ENCODE results near the gene SULT1A1.
"Not testable (repeated sequence)": the region's sequence is repeated elsewhere in the genome, so short reads cannot be mapped to it uniquely, and the experiment has no call there.

The SULT1A1 gene

DNA sequence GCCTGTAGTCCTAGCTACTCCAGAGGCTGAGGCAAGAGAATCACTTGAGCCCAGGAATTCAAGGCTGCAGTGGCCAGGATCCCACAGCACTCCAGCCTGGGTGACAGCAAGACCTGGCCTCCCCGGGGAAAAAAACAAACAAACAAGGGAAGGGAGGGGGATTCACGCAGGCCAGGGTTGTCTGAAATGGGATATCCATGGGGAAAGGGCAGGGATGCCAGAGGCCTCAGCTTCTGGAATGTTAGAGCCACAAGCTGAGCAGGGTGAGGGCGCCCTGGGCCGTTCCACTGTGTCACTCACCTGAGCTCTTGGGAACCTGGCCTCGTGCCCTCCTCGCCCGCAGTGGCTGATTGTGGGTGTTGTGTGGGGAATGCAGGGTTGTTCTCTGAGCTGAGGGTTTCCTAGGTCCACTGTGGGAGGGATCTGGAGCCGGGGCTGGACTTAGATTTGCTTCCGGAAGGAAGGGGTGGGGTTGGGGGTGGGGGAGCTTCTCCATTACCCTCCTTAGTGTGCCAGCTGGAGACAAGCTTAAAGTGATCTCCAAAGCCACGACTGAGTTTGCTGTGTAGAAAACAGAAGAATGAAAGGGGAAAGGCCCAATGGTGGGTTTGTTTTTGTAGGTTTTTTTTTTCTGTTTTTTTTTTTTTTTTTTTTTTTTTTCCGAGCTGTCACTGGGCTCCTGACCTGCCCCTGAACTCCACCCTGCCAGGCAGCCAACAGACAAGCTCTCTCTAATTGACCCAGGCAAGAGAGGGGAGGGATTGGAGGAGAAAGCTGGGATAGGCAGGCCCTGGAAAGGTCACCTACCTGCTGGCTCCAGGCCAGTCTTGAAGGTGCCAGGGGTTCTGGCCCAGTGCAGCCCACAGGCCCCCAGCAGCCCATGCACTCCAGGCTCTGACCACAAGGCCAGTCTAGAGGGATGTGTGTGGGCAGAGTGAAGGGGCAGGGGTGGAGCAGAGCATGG is at the start of gene SULT1A1:
SULT1A1 (minus strand) TSS at position 414 of the 964 bp plus-strand sequence. CDS start 1,189 bp downstream, outside the sequence.
- DNase-seq, result no peak

DNA sequence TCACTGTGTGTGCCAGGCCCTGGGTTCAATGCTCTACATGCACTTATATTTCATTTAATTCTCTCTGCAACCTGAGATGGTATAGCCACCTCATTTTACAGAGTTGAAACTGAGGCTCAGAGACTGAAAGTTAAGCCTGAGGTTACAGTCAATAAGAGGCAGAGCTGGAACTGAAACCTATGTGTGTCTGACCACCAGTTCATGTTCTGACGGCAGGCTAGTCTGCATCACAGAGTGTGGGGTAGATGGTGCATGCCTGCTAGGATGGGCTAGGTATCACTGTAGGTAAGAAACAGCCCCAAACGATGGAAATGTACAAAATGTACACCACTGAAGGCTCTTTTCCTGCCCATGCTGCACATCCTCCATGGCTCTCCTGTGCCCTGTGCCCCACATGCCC is 30.1 kb upstream of the SULT1A1 start:
- not testable (repeated sequence) for DNase-seq

DNA sequence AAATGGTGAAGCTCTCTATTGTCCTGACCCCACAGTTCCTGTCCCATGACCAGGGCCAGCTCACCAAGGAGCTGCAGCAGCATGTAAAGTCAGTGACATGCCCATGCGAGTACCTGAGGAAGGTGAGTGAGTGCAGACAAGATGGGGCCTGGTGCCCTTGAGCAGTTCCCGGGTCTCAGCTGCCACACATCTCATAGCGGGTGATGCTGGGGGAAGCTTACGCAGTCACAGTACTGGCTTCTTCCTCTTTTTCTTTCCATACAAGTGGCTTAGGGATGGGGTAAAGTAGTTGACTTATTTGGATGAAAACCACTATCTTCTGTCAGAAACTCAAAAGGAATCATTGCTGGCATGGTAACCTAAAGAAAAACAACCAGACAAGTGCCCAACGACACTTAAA is 28.5 kb upstream of the SULT1A1 start:
- DNase-seq, result not testable (repeated sequence)

DNA sequence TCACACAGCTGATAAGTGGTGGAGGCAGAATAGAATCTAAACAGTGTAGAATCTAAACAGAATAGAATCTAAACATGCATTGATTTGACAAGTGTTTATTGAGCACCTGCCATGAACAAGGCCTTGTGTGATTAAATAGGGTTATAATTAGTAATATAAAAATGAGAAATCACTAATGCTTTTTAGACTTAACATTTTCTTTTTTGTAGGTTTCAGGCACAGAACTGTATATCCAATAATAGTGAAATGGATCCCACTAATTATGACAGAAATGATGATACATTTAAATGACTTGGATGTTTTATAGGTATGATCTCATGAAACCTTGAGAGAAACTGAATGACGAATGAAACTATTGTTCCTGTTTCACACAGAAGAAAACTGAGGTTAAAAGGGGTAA is 27.9 kb upstream of the SULT1A1 start, which contains the start of gene NPIPB8:
NPIPB8 (plus strand) TSS at position 301 of the 400 bp plus-strand sequence. CDS start 296 bp downstream, outside the sequence.
- DNase-seq, result not testable (repeated sequence)

DNA sequence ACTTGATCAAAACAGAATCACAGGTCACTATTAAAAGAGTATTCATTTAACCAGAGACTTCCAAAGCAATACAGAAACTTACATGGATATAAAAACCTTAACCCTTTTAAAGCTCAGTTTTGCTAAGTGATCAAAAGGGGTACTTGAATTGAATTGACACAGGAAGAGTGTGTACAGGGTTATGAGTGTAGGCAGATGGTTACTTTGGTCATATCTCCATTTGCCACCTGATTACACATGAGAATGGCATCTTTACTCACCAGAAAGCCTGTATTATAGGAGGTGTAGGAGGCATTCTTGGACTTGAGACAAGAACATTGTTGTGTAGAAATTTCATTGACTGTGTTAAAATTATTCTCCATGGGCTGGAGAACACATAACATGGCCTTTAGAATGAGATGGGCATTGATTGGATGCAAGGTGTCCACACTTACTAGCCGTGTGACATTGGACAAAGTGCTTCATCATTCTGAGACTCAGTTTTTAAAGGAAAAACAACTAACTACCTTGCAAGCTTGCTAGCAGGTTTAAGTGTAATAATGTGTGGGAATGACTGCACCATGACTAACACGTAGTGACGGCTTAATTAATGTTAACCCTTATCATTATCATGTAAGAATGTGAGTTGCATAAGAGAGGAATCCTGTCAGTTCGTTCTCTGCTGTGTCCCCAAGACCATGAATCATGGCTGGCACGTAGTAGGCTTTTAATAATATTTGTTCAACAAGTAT is 26.4 kb upstream of the SULT1A1 start:
- not testable (repeated sequence) for DNase-seq

DNA sequence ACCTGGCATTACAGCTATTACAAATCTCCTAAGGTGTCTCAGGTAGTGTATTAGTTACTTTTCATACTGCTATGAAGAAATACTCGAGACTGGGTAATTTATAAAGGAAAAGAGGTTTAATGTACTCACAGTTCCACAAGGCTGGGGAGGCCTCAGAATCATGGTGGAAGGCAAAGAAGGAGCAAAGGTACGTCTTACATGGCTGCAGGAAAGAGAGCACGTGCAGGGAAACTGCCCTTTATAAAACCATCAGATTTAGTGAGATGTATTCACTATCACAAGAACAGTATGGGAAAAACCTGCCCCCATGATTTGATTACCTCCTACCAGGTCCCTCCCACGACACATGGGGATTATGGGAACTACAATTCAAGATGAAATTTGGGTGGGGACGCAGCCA is 21.1 kb upstream of the SULT1A1 start:
- DNase-seq, result not testable (repeated sequence)

DNA sequence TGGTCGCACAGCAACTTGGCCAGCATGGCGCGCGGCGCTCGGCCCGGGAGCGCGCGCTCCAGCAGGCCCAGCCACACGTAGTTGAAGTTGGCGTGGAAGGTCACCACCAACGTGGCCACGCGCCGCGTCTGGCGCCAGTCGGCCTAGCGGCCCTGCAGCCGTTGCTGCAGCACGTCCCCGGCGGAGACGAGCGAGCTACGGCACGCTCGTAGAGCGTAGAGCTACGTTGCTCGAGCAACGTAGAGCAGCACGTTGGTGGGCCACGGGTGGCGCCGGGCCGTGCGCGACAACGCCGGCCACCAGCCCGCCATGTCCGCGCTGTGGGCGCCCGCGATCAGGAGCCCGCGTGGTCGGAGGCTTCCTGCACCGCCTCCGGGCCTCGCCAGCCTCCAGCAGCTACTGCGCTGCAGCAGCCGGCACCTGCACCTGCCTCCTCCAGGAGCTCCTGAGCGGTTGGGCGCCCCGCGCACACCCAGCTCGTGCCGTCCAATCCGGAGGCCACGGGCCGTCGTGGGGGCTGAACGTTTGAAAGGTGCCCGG is 13.4 kb upstream of the SULT1A1 start:
- DNase-seq, result peak; percentile 69 to 70

DNA sequence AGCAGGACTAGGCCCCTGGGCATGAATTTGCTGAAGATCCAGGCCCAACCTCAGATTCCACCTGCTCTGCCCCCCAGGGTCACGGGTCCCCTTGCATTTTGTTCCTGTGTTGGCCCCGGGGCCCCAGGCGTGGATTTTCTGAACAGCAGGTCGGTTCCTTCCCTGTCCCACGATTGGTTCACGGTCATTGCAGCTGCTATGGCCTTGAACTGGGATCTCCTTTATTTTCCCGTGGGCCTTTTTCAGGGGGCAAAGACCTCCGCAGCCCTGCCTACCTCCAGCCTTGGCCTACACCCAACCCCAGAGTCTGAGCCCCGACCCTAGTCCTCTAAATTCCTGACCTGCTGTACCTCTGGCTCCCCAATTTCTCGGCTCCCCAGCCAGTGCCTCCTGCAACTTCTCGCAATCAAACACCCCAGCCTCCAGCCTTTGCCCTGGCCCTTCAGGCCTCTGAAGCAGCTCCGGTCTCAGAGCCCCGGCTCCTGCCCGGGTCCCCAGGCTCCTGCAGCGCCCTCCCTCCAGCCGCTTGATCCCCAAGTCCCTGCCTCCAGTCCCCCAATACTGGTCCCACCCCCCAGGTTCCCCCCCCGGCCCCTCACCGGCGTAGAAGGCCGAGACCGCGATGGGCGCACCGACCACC is 12.8 kb upstream of the SULT1A1 start:
- peak in 1 of 2 experiments; percentile 11 for DNase-seq

DNA sequence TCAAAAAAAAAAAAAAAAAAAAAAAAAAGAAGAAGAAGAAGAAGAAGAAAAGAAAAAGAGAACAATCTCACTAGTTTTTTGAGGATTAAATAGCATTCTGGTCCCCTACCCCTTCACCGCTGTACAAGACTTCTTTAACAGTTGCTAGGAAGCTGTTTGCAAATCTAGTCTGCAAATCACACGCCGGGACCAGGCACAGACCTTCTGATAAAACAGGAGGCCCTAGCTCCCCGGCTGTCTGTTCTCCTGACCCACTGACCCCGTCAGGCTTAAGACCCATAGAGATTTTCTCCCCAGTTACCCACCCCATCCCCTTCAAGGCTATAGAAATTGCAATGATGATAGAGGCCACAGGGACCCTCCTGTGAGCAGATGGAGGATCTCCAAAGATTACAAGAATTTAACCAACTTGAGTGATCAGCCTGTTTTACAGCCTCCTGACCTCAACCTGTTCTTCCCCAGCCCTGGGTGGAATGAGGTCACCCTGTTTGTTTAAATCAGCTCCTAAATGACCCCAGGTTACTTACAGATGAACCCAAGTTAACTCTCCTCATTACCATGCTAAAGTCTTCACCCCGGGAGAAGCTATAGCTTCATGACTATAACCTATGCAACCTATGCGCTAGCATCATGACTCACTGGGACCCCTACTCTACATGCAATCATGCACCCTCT is 11.8 kb upstream of the SULT1A1 start:
- DNase-seq, result no peak

DNA sequence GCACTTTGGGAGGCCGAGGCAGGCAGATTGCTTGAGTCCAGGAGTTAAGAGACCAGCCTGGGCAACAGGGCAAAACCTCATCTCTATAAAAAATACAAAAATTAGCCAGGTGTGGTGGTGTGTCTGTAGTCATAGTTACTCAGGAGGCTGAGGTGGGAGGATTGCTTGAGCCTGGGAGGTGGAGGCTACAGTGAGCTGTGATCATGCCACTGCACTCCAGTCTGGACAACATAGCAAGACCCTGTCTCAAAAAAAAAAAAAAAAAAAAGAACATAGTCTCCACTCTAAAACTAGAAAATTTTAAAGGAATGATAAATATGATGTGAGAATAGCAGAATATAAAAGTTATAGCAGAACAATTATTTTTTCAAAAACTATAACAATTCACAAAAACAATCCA is 10.5 kb upstream of the SULT1A1 start:
- not testable (repeated sequence) for DNase-seq

DNA sequence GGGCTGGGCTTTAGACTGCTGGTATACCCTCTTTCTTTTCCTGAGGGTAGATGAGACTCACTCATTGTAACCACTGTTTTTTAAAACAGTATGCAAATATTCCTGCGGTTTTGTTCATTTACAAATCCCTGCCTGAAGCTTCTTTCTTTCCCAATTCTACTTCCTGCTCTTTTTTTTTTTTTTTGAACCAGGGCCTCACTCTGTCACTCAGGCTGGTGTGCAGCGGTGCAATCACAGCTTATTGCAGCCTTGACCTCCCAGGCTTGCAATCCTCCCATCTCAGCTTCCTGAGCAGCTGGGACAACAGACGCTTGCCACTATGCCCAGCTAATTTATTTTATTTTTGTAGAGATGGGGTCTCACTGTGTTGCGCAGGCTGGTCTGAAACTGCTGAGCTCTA is 8.0 kb upstream of the SULT1A1 start:
- no peak for DNase-seq

DNA sequence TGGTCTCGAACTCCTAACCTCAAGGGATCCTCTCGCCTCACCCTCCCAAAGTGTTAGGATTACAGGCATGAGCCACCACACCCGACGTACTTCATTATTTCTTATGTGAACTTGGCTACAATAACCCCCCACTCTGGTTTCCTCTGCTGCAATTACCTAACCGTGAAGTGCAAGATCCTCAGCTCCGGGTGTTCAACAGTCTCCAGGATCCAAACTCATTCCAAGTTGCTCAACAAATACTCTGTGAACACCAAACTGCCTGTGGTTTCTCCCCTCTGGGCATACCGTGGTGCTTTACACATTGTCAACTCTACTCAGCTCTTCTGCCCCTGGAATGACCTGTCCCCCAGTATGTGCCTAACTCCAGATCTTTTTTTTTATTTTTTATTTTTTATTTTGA is 6.8 kb upstream of the SULT1A1 start:
- no peak for DNase-seq

DNA sequence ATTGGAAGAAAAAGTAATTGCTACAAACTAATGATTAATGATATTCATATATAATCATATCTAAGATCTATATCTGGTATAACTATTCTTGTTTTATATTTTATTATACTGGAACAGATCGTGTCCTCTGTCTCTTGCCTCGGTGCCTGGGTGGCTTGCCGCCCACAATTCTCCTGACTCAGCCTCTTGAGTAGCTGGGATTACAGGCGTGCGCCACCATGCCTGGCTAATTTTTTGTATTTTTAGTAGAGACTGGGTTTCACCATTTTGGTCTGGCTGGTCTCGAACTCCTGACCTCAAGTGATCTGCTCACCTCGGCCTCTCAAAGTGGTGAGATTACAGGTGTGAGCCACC is 6.4 kb upstream of the SULT1A1 start:
- not testable (repeated sequence) for DNase-seq

DNA sequence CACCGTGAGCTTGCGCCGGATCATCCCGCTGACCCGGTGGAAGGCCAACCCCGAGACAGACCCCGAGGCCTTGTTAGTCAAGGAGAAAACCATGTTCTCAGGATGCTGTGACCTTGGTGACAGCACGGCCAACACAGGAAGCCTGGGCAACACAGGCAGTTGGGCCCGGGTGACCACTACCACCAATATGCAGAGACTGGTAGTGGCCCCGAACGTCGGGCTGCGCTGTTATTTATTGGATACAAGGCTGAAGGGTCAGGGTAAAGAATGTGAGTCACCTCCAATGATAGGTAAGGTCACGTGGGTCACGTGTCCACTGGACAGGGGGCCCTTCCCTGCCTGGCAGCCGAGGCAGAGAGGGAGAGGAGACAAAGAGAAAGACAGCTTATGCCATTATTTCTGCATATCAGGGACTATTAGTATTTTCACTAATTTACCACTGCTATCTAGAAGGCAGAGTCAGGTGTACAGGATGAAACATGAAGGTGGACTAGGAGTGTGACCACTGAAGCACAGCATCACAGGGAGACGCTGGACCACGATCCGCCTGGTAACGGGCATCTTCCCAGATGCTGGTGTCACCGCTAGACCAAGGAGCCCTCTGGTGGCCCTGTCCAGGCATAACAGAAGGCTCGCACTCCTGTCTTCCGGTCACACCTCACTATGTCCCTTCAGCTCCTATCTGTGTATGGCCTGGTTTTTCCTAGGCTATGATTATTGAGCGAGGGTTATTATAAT is 5.8 kb upstream of the SULT1A1 start:
- DNase-seq, result not testable (repeated sequence)

DNA sequence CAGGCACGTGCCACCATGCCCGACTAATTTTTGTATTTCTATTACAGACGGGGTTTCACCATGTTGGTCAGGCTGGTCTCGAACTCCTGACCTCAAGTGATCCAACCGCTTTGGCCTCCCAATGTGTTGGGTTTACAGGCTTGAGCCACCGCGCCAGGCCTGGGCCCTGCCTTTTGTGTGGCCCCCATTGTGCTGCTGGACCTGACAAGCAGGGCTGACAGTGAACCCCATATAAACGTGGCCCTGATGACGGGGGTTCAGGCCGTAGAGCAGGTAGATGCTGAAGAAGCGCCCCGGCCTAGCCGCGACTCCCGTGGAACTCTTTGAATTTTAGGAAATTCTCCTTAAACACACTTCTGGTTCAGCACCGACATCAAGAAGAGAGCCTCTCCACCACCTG is 4.7 kb upstream of the SULT1A1 start:
- not testable (repeated sequence) for DNase-seq

DNA sequence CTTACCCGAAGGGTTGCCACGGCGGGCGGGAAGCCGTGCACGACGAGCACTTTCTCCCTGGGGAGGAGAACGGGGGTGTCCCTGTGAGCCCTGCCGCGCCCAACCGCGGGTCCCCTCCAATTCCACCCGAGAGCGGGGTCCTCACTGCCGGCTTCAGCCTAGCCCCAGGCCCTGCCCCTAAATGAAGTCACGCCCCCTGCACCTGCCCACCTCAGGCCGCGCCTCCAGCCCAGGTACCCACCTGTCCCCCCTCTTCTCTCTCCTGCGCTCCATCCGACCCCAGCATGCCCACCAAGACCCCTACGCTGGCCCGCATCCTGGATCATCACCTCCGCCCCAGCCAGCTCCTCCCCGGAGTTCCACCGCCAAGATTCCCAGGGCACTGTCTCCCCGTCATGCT is 4.1 kb upstream of the SULT1A1 start:
- not testable (repeated sequence) for DNase-seq

DNA sequence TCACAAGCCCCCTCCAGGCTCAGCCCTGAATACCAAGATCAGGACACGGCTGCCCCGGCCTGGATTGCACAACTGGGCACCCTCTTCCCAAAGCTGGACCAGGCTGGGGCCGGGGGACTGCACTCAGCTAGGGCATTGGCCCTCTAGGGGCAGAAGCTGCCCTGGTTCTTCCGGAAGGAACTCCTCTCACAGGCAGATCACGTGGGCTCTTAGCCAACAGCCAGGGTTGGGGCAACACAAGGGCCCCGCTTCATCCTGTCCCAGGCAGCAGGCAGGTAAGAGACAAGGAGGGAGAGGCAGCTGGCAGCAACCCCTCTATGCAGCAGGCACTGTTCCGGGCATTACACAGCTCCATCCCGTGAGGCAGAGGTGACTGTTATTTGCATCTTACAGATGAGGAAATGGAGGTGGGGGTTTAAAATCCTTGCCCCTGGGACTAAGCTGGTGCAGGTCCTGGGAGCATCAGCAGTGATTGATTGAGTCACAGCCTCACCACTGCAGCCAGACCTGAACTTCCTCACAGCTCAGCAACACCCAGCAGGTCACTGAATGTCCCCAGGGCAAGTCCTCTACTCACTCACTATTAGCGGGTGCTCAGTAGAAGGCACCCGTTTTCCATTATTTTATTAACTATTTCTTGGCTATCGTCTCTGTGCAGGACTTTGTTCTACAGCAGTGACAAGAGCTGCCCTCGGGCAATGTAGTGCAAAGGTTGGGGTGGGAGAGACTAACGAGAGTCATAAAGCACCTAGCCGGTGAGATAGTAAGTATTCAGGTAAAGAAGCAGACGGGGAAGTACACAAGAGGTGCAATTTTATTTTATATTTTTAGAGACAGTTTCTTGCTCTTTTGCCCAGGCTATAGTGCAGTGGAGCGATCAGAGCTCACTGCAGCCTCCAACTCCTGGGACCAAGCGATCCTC is 2.8 kb upstream of the SULT1A1 start:
- not testable (repeated sequence) for DNase-seq

DNA sequence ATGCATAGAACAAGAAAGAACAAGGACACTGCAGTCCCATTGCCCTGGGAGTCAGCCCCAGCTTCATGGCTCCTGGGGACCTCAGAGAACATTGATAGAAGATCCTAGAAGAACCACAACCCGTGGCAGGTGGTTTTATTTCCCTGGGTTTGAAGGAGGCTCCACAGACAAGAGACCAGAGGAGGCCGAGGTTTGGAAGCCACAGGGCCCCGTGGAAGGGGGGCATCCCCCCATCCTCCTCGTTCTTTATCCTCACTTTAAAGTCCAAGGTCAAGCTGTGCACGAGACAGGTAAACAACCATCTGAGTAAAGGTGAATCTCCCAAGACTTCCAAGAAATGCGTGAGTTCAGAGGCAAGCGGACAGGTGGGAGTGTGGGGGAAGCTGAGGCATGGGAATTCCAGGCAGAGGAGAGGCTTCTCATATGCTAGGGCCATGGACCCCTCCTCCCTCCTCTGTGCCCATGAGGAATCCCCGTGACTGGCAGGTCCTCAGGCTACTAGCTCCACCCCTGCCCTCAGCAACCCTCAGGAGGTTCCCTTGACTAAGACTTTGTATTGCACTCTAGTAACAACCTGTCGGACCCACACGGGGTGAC is 849 bp upstream of the SULT1A1 start:
- no peak for DNase-seq

DNA sequence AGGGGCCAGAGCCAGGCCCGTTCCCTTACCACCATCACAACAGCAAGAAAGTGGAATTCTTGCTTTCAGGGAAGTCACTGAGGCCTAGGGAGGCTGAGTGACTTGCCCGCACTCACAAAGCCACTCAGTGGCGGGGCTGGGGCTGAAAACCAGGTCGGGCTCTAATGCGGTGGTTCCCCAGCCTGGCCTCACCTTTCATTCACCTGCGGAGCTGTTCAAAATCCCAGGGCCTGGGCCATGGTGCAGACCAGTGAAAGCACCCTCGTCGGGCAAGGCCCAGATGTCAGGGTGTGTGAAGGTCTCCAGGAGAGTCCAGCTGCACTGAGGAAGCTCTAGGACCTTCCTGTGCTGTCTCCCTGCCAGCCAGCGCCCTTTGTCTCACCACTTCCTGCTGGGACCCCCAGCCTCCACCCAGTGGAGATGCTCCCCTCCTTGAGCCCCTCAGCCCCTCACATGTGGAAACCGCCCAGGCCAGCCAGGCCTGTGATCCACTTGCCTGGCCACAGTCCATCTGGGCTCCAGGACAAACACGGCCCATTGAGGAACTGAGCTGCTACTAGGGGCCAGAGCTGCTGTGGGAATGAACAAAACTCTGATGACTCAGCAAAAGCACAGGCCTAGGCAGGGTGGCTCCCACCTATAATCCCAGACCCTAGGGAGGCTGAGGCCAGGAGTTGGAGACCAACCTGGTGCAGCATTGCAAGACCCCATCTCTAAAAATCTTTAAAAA is 812 bp downstream of the SULT1A1 start:
- not testable (repeated sequence) for DNase-seq

Measured in stimulated activated CD4-positive, alpha-beta T cell treated with anti-CD3 and anti-CD28 coated beads, Interleukin-4, amount 100 ng/mL, for 4 hours (primary cell).